ENCODE measurements around the gene BEST2. TPM values are rescaled to one million over a fixed set of nuclear protein-coding genes. Genes with fewer than 3 reads are reported as not detected.

Gene BEST2
- total RNA-seq, 1 donor from 2014 or later: not detected

- Histone ChIP-seq H3K27ac (peak overlapping the region; percentile 93), H3K27me3 (no peaks in the 10 kb centered on the region), H3K4me3 (peak overlapping the region; percentile 72), H3K36me3 (no peaks in the 10 kb centered on the region), H3K4me1 (peaks cover 24% of the 10 kb centered on the region), H3K9me3 (no peaks in the 10 kb centered on the region)
- peak; percentile 93 for DNase-seq
- peak; percentile 96 for TF ChIP-seq CTCF (IDR thresholded peaks at IDR 0.05)
- intact Hi-C loops (cut with DNase I): loop anchor here (2.0 kb wide), 1 partner anchor 19 kb away; no protein-coding TSS in a partner anchor
- peak; percentile 57 for ATAC-seq
These were observed 25.8 kb downstream of the BEST2 start for GRCh38 chr19:12777217-12778016.

GRCh38 chr19:12778017-12778904, 26.7 kb downstream of the BEST2 start:
- Histone ChIP-seq H3K4me1 (peaks cover 30% of the 10 kb centered on the region), H3K27ac (peak overlapping the region; percentile 93), H3K4me3 (peak overlapping the region; percentile 72), H3K36me3 (no peaks in the 10 kb centered on the region), H3K27me3 (no peaks in the 10 kb centered on the region), H3K9me3 (no peaks in the 10 kb centered on the region)
- DNase-seq (peak; percentile 86), ATAC-seq (peak; percentile 26)
- no peak for TF ChIP-seq CTCF (IDR thresholded peaks at IDR 0.05)
- intact Hi-C loops (cut with DNase I): no loop called here

- no peak for ATAC-seq
- Histone ChIP-seq H3K9me3 (no peaks in the 10 kb centered on the region), H3K36me3 (no peaks in the 10 kb centered on the region), H3K4me1 (peaks cover 36% of the 10 kb centered on the region), H3K27ac (peak overlapping the region; percentile 93), H3K4me3 (peak overlapping the region; percentile 72), H3K27me3 (no peaks in the 10 kb centered on the region)
- DNase-seq: no peak
- intact Hi-C loops (cut with DNase I): no loop called here
- TF ChIP-seq CTCF (IDR thresholded peaks at IDR 0.05): no peak
These were observed 27.2 kb downstream of the BEST2 start for GRCh38 chr19:12778905-12779161.

- Histone ChIP-seq H3K27ac (peak overlapping the region; percentile 93), H3K9me3 (no peaks in the 10 kb centered on the region), H3K27me3 (no peaks in the 10 kb centered on the region), H3K36me3 (no peaks in the 10 kb centered on the region), H3K4me1 (peaks cover 41% of the 10 kb centered on the region), H3K4me3 (peak overlapping the region; percentile 72)
- intact Hi-C loops (cut with DNase I): no loop called here
- ATAC-seq (no peak), DNase-seq (no peak)
- no peak for TF ChIP-seq CTCF (IDR thresholded peaks at IDR 0.05)
These were observed 27.8 kb downstream of the BEST2 start for GRCh38 chr19:12779162-12779993.

GRCh38 chr19:12782174-12782423, 30.5 kb downstream of the BEST2 start:
- H3K36me3 ChIP-seq: no peaks in the 10 kb centered on the region
- DNase-seq: no peak
- no peak for ATAC-seq
- no peak for TF ChIP-seq CTCF (IDR thresholded peaks at IDR 0.05)
- intact Hi-C loops (cut with DNase I): no loop called here
- no peaks in the 10 kb centered on the region for H3K9me3 ChIP-seq
- H3K4me3 ChIP-seq: peak overlapping the region; percentile 56
- peaks cover 67% of the 10 kb centered on the region for H3K4me1 ChIP-seq
- H3K27ac ChIP-seq: peak overlapping the region; percentile 100
- H3K27me3 ChIP-seq: no peaks in the 10 kb centered on the region
